ENCODE data around the gene UBE2L3. TPM values are rescaled to one million over a fixed set of nuclear protein-coding genes. Genes with fewer than 3 reads are reported as not detected.

The UBE2L3 gene
- total and polyA plus RNA-seq, 2 of the 13 experiments (the other 11 are each of a cell fraction or from before 2014, with no cell fraction given) = 30.2 to 58.1 TPM

- ChIA-PET CTCF (ENCODE audit: low intra/inter-chr PET ratio, low total read pairs) (no interaction called here), POLR2A (interaction anchor here (0.8 to 1.4 kb wide), 2 partner anchors 13 to 60 kb away, joined by 3 to 5 read pairs; partner anchors contain the start of gene YDJC)
- TF ChIP-seq ZNF230 (CRISPR knock-in tag; IDR thresholded peaks at IDR 0.05) (no peak), PBX2 (CRISPR knock-in tag; IDR thresholded peaks at IDR 0.05) (no peak), RFX1 (IDR thresholded peaks at IDR 0.05) (no peak), ZNF775 (CRISPR knock-in tag; IDR thresholded peaks at IDR 0.05; ENCODE audit: borderline replicate concordance) (no peak), KLF16 (CRISPR knock-in tag; IDR thresholded peaks at IDR 0.05) (no peak), ZKSCAN5 (CRISPR knock-in tag; IDR thresholded peaks at IDR 0.05) (no peak), RBAK (CRISPR knock-in tag; IDR thresholded peaks at IDR 0.05) (no peak), NCOR1 (IDR thresholded peaks at IDR 0.05; ENCODE audit: borderline replicate concordance, low read length) (no peak), ELF1 (CRISPR knock-in tag; IDR thresholded peaks at IDR 0.05) (no peak), ZNF556 (CRISPR knock-in tag; IDR thresholded peaks at IDR 0.05; ENCODE audit: borderline replicate concordance) (no peak), ZNF883 (CRISPR knock-in tag; IDR thresholded peaks at IDR 0.05; ENCODE audit: not compliant biosample characterization) (no peak)
- 54% methylated on average over 8 of the region's 8 CpGs for WGBS (ENCODE audit: low lambda C conversion rate)
- FAIRE-seq (no peak), DNase-seq (ENCODE audit: low spot score) (no peak), ATAC-seq (no peak)
- peak overlapping the region; percentile 99 for H3K9ac ChIP-seq (ENCODE audit: insufficient read depth, low read depth, low read length)
- no peak overlapping the region for H2AFZ ChIP-seq (ENCODE audit: low read length)
- no peaks in the 10 kb centered on the region; a peak in 1 of 5 replicates for H3K27me3 ChIP-seq (ENCODE audit: control insufficient read depth in 1 of 2, insufficient read depth in 2 of 2, low read length in 2 of 2)
- H3K4me3 ChIP-seq (replicated peaks in 1 of 3; ENCODE audit: insufficient read depth in 1 of 3, low read depth in 2 of 3, low read length in 3 of 3) = peak overlapping the region; percentile 80 to 98 (median 93)
- H3K79me2 ChIP-seq (ENCODE audit: insufficient read depth, low read length) = peaks cover 71% of the 10 kb centered on the region
- in situ Hi-C loops (cut with HindIII; ENCODE audit: extremely low pct_ligation_motif_present, low pct_unique_long_range_greater_than_20kb) (no loop called here), intact Hi-C loops (cut with micrococcal nuclease; ENCODE audit: unreplicated experiment) (no loop called here)
- peaks cover 66% of the 10 kb centered on the region for H4K20me1 ChIP-seq (ENCODE audit: insufficient read depth, low read length)
- peaks cover 71% of the 10 kb centered on the region for H3K4me1 ChIP-seq (ENCODE audit: insufficient read depth, low read length)
- peak overlapping the region; percentile 81 for H3K4me2 ChIP-seq (ENCODE audit: low read depth, low read length)
- H3K9me3 ChIP-seq (ENCODE audit: low read length) = no peaks in the 10 kb centered on the region
- H3K27ac ChIP-seq (ENCODE audit: extremely low read length, insufficient read depth, low read length) = no peak overlapping the region
- BruUV-seq (replicated peaks) = no TSS peak
- peaks cover 3 to 10% of the 10 kb centered on the region in 2 experiments; a peak in 3 of 5 replicates for H3K36me3 ChIP-seq (replicated peaks in 1 of 2; ENCODE audit: control insufficient read depth in 1 of 2, insufficient read depth in 2 of 2, low read length in 2 of 2)
These were observed 2.1 kb downstream of the UBE2L3 start for GRCh38 chr22:21569459-21570170.
